Measurements from ENCODE around the gene ATF3.

Gene ATF3

GRCh38 chr1:212648431-212648830 is 39.9 kb downstream of the ATF3 start:
- no peak overlapping the region for H3K4me3 ChIP-seq (replicated peaks in 1 of 2; ENCODE audit: low read depth in 2 of 2, low read length in 2 of 2)
- no peak for TF ChIP-seq CTCF (IDR thresholded peaks at IDR 0.05; ENCODE audit: low read depth, low read length)
- DNase-seq (ENCODE audit: low read depth in 2 of 2): peak in 1 of 2 donors; percentile 39

- TF ChIP-seq CTCF (IDR thresholded peaks at IDR 0.05; ENCODE audit: low read depth, low read length): no peak
- peak; percentile 22 to 59 for DNase-seq (ENCODE audit: low read depth in 2 of 2)
- no peak overlapping the region for H3K4me3 ChIP-seq (replicated peaks in 1 of 2; ENCODE audit: low read depth in 2 of 2, low read length in 2 of 2)
Measured at GRCh38 chr1:212649020-212649419, 40.5 kb downstream of the ATF3 start.

- DNase-seq (ENCODE audit: low read depth in 2 of 2): no peak
- no peak for TF ChIP-seq CTCF (IDR thresholded peaks at IDR 0.05; ENCODE audit: low read depth, low read length)
- H3K4me3 ChIP-seq (replicated peaks in 1 of 2; ENCODE audit: low read depth in 2 of 2, low read length in 2 of 2): no peak overlapping the region
Measured at GRCh38 chr1:212650228-212650627, 41.7 kb downstream of the ATF3 start.

- peak; percentile 20 to 73 for DNase-seq (ENCODE audit: low read depth in 2 of 2)
- TF ChIP-seq CTCF (IDR thresholded peaks at IDR 0.05; ENCODE audit: low read depth, low read length): no peak
- H3K4me3 ChIP-seq (replicated peaks in 1 of 2; ENCODE audit: low read depth in 2 of 2, low read length in 2 of 2): no peak overlapping the region
Measured at GRCh38 chr1:212651521-212651920, 43.0 kb downstream of the ATF3 start.

GRCh38 chr1:212651977-212652376 is 43.4 kb downstream of the ATF3 start:
- TF ChIP-seq CTCF (IDR thresholded peaks at IDR 0.05; ENCODE audit: low read depth, low read length): no peak
- no peak for DNase-seq (ENCODE audit: low read depth in 2 of 2)

GRCh38 chr1:212652609-212653008 is 44.0 kb downstream of the ATF3 start:
- no peak for DNase-seq (ENCODE audit: low read depth in 2 of 2)
- no peak overlapping the region for H3K4me3 ChIP-seq (replicated peaks in 1 of 2; ENCODE audit: low read depth in 2 of 2, low read length in 2 of 2)

More at GRCh38 chr1:212651977-212652376, 43.4 kb downstream of the ATF3 start:
- H3K4me3 ChIP-seq (replicated peaks in 1 of 2; ENCODE audit: low read depth in 2 of 2, low read length in 2 of 2): no peak overlapping the region

More at GRCh38 chr1:212652609-212653008, 44.0 kb downstream of the ATF3 start:
- no peak for TF ChIP-seq CTCF (IDR thresholded peaks at IDR 0.05; ENCODE audit: low read depth, low read length)

All from cardiac fibroblast (primary cell).